Right atrium auricular region (tissue), 2 donors: ENCODE results near the gene KCNMA1. TPM values are rescaled to one million over a fixed set of nuclear protein-coding genes. Genes with fewer than 3 reads are reported as not detected.

ENCODE experiments used
- DNase-seq: peaks from one replicate; pipeline ENCODE4 v3.0.0-alpha.2; 2019; ENCODE audit warnings: low spot score
- H3K27ac ChIP-seq, 2 donors: fragments of 200-600 bp; sonication (generic); 1 replicate in 1 of 2; 2 replicates in 1 of 2; pipeline ENCODE4 v1.5.1; 2016 to 2019
- H3K27me3 ChIP-seq, 2 donors: fragments of 200-600 bp; sonication (generic); one replicate each; pipeline versions ENCODE4 v1.5.1 to v1.6.0; 2017 to 2019
- H3K36me3 ChIP-seq: fragments of 200-600 bp; sonication (generic); one replicate; pipeline ENCODE4 v1.5.1; 2016
- H3K4me1 ChIP-seq, 2 donors: fragments of 200-600 bp; sonication (generic); one replicate each; pipeline versions ENCODE4 v1.5.1 to v1.6.0; 2017 to 2019
- H3K4me3 ChIP-seq, 2 donors: fragments of 200-600 bp; sonication (generic); 1 replicate in 1 of 2; 2 replicates in 1 of 2; pipeline ENCODE4 v1.5.1; 2017 to 2019; ENCODE audit warnings: mild to moderate bottlenecking in 1 of 2, moderate library complexity in 1 of 2
- H3K9me3 ChIP-seq, 2 donors: fragments of 200-600 bp; sonication (generic); one replicate each; pipeline ENCODE4 v1.5.1; 2019
- CTCF ChIP-seq, 2 donors: fragments of 200-600 bp; sonication (generic); IDR thresholded peaks; one replicate each; pipeline ENCODE4 v1.5.1; 2019; ENCODE audit warnings: antibody characterized with exemption in 2 of 2
- total RNA-seq, 2 donors: library from RNA; depleted of rRNA; stranded (reverse); fragments of >200 nt; gene quantifications; one replicate each; pipeline ENCODE4 v1.1.0, GENCODE V29; 2016

The KCNMA1 gene
- total RNA-seq, 2 donors from 2014 or later, result 2.3 to 3.5 TPM

DNA sequence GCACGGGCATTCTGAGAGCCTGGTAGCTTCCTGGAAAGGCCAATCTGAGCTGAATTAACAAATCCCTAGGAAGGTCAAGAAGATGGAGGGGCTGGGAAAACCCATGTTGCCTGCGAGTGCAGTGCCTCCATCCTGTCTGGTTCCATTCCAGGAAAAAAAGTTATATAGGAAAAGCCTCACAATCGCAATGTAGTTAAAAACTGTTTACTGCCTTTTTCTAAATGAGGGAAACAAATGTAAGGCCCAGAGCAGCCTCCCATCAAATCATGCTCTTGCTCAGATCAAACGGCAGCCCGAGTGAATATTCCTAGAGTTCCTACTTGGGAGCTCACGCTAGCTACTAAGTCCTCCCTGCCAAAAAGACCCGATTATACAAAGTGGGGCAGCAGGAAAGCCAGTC is 179.9 kb downstream of the KCNMA1 start:
- no peaks in the 10 kb centered on the region for H3K27me3 ChIP-seq
- no peak for DNase-seq
- no peak for TF ChIP-seq CTCF (IDR thresholded peaks at IDR 0.05)

GRCh38 chr10:77457266-77457665 is 180.3 kb downstream of the KCNMA1 start:
- Histone ChIP-seq H3K36me3 (no peaks in the 10 kb centered on the region), H3K4me1 (no peaks in the 10 kb centered on the region), H3K9me3 (no peaks in the 10 kb centered on the region), H3K4me3 (no peak overlapping the region), H3K27me3 (no peaks in the 10 kb centered on the region), H3K27ac (no peak overlapping the region)
- DNase-seq, result no peak
- no peak for TF ChIP-seq CTCF (IDR thresholded peaks at IDR 0.05)

More for the DNA sequence above, 179.9 kb downstream of the KCNMA1 start:
- Histone ChIP-seq H3K4me3 (no peak overlapping the region), H3K9me3 (no peaks in the 10 kb centered on the region), H3K27ac (no peak overlapping the region), H3K36me3 (no peaks in the 10 kb centered on the region), H3K4me1 (no peaks in the 10 kb centered on the region)

DNA sequence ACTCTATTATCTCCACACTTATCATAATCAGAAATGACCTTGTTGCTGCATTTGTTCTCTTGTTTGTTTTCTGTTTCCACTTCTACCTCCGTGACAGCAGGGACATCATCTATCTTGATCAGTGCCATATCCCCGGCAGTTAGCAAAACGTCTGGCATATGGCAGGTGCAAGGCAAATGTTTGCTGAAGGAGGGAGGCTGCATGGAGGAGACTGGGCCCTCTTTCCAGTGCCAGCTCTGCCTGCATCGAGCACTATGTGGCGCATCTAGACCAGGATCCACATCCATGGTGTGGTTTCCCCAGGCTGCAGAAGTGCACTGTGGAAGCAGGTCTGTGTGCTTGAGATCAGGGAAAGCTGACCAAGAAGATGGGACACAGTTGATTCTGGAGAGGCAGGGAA is 181.2 kb downstream of the KCNMA1 start:
- no peak for DNase-seq
- Histone ChIP-seq H3K27ac (no peak overlapping the region), H3K4me3 (no peak overlapping the region), H3K4me1 (no peaks in the 10 kb centered on the region), H3K27me3 (no peaks in the 10 kb centered on the region), H3K36me3 (no peaks in the 10 kb centered on the region), H3K9me3 (no peaks in the 10 kb centered on the region)
- TF ChIP-seq CTCF (IDR thresholded peaks at IDR 0.05), result no peak

DNA sequence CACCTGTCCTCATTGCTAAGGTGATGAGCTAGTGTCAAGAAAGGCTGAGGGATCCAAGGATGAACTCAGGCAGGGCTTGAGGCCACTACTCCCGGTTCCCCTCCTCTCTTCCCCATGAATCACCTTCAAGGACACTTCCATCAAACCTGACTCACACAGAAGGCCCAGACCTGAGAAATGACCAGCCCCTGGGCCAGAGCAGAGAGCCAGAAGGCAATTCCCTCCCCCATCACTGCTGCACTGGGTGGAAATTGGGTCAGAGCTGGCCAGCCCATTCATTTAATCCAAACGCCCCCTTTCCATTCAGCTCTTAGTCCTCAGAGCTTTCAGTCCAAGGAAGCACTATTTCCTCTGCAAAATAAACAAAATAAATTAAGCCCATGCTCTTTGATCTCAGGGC is 182.0 kb downstream of the KCNMA1 start:
- Histone ChIP-seq H3K36me3 (no peaks in the 10 kb centered on the region), H3K27ac (no peak overlapping the region), H3K4me1 (no peaks in the 10 kb centered on the region), H3K27me3 (no peaks in the 10 kb centered on the region), H3K9me3 (no peaks in the 10 kb centered on the region), H3K4me3 (no peak overlapping the region)
- no peak for TF ChIP-seq CTCF (IDR thresholded peaks at IDR 0.05)
- no peak for DNase-seq

DNA sequence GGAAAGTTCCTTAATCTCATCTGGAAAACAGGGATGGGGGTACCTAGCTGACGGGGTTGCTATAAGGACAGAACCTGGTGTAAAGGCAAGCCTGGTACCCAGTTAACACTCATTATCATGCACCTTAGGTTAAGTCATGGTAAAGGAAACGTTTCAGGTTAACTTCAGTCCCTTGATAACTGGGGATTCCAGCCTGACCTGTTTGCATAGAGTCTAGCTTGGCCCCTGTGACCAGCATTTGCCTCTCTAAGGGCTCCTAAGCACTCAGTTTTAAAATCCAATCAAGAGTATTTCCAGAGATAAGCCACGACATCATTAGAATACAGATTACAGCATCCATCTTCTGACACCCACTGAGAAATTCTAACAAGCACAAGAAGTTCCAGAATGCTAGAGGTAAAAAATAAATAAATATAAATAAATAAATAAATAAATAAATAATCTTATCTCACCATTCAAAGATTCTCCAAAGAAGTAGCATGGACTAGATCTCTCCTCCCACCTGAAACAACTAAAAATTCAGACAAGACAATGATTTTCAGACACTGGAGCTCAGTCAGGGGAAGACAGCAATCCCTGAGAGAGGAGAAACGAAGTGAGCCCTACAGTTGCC is 184.6 kb downstream of the KCNMA1 start:
- Histone ChIP-seq H3K27ac (no peak overlapping the region), H3K36me3 (no peaks in the 10 kb centered on the region), H3K4me3 (no peak overlapping the region), H3K9me3 (no peaks in the 10 kb centered on the region), H3K4me1 (no peaks in the 10 kb centered on the region), H3K27me3 (no peaks in the 10 kb centered on the region)
- DNase-seq, result no peak
- no peak for TF ChIP-seq CTCF (IDR thresholded peaks at IDR 0.05)

- Histone ChIP-seq H3K4me3 (no peak overlapping the region), H3K27ac (no peak overlapping the region), H3K36me3 (no peaks in the 10 kb centered on the region), H3K9me3 (no peaks in the 10 kb centered on the region), H3K27me3 (no peaks in the 10 kb centered on the region), H3K4me1 (no peaks in the 10 kb centered on the region)
- no peak for DNase-seq
- TF ChIP-seq CTCF (IDR thresholded peaks at IDR 0.05), result no peak
Measured at GRCh38 chr10:77451886-77452285, 185.7 kb downstream of the KCNMA1 start.
